GM12891 (cell line): ENCODE results near the gene ARL5C.

Experiments used
- PAX5 ChIP-seq: IDR thresholded peaks from 2 replicates; pipeline ENCODE4 v1.6.1; 2011; ENCODE audit warnings: low read length, moderate library complexity, mild to moderate bottlenecking; ENCODE audit not compliant: insufficient read depth, severe bottlenecking
- POLR2A ChIP-seq: IDR thresholded peaks from 2 replicates; pipeline ENCODE4 v1.6.1; 2011; ENCODE audit warnings: low read depth, low read length, control low read depth
- POLR2AphosphoS5 ChIP-seq: IDR thresholded peaks from 2 replicates; pipeline ENCODE4 v1.6.1; 2011; ENCODE audit warnings: low read depth, low read length, control low read depth
- SPI1 ChIP-seq: IDR thresholded peaks from 2 replicates; pipeline ENCODE4 v1.6.1; 2011; ENCODE audit warnings: low read depth, low read length, control low read depth
- TAF1 ChIP-seq: IDR thresholded peaks from 2 replicates; pipeline ENCODE4 v1.6.1; 2011; ENCODE audit warnings: low read depth, low read length, control low read depth

- TF ChIP-seq PAX5 (no peak), POLR2A (no peak), POLR2AphosphoS5 (no peak), TAF1 (no peak), SPI1 (no peak)
These were observed 42.3 kb downstream of the ARL5C start for GRCh38 chr17:39123627-39124026.
